Stimulated activated CD8-positive, alpha-beta memory T cell treated with anti-CD3 and anti-CD28 coated beads, Interleukin-12 subunit alpha, Interleukin-12 subunit beta, amount 100 ng/mL, for 24 hours (primary cell): ENCODE results near the gene ARPC1B.
"Not testable (repeated sequence)": the region's sequence is repeated elsewhere in the genome, so short reads cannot be mapped to it uniquely, and the experiment has no call there.

Experiments used
- DNase-seq: peaks from one replicate; pipeline ENCODE4 v3.0.0-alpha.2; 2020; ENCODE audit errors: extremely low read depth

ARPC1B gene

DNA sequence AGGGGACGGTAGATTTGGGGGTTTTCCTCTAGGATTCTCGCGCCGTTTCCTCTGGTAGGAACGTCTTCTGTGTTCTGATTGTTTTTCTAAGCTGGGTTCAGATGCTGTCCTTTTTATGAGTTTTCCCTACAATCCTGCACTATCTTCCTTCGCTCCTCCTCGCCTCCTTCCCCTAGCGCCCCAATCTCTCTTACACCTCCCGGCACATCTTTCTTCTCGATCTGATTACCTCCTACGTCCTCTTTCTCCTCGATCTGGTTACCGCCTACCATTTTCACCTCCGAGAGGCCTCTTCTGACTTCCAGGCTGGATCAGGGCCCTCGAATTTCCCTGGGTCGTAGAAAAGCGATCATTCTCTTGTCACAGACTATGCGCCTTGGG, 34.7 kb downstream of the ARPC1B start:
- DNase-seq, result no peak

- DNase-seq, result no peak
These were observed 35.3 kb downstream of the ARPC1B start for GRCh38 chr7:99409806-99410205.

DNA sequence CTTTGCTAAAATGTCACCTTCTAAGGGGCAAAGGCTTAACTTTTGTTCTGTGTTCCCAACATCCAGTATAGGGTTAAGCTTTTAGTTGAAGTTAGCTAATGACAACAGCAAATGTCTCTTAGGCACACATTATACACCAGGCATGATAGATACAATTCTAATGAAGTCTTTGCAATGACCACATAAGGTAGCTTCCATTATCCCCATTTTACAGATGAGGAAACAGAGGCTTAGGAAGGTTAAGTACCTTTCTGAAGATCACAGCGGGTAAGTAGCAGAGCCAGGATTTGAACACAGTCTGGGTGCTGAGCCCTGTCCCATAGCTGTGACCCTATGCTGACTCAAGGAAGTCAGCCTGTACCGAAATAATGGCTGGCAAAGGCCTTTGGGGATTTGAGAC, 36.1 kb downstream of the ARPC1B start:
- no peak for DNase-seq

- not testable (repeated sequence) for DNase-seq
These were observed 41.1 kb downstream of the ARPC1B start for GRCh38 chr7:99415513-99416127.

- no peak for DNase-seq
These were observed 43.7 kb downstream of the ARPC1B start for GRCh38 chr7:99418260-99418659.

DNA sequence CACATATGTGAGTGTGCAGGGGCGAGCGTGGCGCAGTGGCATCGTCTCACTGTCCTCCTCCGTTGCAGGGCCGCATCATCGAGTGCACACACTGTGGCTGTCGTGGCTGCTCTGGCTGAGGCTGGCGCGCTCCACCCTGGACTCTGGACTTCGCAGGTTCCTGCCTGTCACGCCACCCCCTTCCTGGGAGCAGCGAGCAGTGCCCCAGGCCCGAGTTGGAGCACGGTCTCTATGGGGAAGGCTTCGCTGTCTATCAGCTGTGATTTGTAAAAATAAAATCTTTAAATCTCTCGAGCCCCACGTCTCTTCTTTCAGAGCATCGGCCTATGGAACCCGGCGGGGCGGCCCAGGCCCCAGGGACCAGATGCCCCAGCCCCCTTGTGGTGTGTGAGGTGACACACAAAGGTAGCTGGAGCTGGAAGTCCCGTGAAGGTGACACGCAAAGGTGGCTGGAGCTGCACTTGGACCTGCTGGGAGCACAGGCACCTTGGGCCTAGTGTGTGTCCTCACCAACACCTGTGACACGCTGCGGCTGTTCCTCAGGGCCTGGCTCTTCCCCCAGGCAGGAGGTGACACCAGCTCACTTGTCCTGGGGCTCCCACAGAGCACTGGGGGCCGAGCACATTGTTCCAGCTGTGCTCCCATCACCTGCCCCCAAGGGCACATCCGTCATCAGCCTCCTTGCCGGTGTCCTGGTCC, 44.9 kb downstream of the ARPC1B start:
- DNase-seq, result no peak

GRCh38 chr7:99420213-99420612, 45.7 kb downstream of the ARPC1B start:
- DNase-seq, result no peak

GRCh38 chr7:99420986-99421385, 46.5 kb downstream of the ARPC1B start:
- DNase-seq, result no peak

- DNase-seq, result no peak
These were observed 47.7 kb downstream of the ARPC1B start for GRCh38 chr7:99422186-99422585.

GRCh38 chr7:99422625-99423024, 48.1 kb downstream of the ARPC1B start:
- DNase-seq, result no peak

- DNase-seq, result no peak
These were observed 50.6 kb downstream of the ARPC1B start for GRCh38 chr7:99424932-99425730.

DNA sequence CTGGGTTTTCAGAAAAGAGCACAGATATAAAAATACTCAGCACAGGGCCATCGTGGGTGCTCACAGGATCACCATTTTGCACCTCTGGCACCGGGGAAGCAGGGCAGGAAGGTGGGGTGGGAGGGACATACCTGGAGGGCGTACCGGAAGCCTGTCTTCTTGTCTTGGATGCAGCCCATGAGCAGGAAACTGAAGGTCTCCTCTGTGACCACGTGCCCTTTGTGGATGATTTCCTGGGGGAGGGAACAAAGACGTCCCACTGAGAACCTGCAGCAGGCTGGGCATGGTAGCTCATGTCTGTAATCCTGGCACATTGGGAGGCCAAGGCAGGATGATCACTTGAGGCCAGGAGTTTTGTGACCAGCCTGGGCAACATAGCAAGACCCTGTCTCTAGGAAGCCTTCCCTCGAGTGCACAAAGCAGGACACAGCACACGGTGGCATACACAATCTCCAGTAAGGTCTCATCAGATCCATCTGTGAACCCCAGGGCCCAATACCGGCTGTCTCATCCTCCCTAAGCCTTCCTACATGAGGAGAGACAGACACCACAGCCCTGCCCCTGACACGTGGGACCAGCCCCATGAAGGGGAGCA, 54.5 kb downstream of the ARPC1B start:
- DNase-seq, result no peak

- no peak for DNase-seq
These were observed 55.2 kb downstream of the ARPC1B start for GRCh38 chr7:99429756-99430155.

DNA sequence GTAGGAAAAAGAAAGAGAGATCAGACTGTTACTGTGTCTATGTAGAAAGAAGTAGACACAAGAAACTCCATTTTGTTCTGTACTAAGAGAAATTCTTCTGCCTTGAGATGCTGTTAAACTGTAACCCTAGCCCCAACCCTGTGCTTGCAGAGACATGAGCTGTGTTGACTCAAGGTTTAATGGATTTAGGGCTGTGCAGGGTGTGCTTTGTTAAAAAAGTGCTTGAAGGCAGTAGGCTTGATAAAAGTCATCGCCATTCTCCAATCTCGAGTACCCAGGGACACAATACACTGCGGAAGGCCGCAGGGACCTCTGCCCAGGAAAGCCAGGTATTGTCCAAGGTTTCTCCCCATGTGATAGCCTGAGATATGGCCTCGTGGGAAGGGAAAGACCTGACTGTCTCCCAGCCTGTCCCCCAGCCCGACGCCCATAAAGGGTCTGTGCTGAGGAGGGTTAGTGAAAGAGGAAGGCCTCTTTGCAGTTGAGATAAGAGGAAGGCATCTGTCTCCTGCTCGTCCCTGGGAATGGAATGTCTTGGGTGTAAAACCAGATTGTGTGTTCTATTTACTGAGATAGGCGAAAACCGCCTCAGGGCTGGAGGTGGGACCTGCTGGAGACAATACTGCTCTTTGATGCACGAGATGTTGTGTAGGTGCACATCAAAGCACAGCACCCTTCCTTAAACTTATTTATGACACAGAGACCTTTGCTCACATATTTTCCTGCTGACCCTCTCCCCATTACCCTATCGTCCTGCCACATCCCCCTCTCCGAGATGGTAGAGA, 57.4 kb downstream of the ARPC1B start:
- DNase-seq, result not testable (repeated sequence)

DNA sequence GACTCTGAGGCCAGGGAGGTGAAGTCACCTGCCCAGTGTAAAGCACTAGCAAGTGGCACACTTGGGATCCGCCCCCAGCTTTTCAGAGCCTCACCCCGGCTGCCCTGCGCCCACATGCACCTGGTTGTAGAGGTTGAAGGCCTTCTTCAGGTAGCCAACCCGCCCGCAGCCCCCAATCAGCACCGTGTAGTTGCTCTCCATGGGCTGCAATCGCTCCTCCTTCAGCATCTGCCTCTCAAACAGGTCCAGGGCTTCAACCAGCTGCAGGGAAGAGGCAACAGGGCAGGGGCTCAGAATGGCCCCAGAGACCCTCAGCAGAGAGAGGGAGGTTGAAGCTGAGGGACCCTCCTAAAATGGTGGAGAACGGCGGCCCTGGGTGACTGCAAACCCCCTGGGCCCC, 58.6 kb downstream of the ARPC1B start:
- DNase-seq, result no peak

DNA sequence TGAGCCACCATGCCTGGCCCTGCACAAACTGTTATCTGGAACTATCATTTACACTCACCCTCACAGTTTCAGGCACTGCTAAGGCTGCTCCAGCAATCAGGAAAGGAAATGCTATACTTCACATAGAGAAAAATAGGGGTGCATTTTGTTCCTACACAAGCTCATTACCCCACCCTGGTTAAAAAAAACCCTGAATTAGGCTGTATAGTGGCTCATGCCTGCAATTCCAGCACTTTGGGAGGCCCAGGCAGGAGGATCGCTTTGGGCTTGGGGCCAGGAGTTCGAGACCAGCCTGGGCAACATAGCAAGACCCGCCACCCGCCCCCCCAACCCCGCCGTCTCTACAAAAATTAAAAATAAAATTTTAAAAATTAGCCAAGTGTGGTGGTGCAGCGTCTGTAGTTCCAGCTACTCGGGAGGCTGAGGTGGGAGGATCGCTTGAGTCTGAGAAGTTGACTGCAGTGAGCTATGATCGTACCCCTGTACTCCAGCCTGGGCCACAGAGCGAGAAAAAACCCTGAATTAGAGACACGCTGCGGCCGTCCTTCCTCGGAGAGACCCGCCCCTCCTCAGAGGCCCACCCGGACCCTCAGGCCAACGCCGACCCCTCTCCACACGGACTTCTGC, 63.5 kb downstream of the ARPC1B start:
- no peak for DNase-seq

DNA sequence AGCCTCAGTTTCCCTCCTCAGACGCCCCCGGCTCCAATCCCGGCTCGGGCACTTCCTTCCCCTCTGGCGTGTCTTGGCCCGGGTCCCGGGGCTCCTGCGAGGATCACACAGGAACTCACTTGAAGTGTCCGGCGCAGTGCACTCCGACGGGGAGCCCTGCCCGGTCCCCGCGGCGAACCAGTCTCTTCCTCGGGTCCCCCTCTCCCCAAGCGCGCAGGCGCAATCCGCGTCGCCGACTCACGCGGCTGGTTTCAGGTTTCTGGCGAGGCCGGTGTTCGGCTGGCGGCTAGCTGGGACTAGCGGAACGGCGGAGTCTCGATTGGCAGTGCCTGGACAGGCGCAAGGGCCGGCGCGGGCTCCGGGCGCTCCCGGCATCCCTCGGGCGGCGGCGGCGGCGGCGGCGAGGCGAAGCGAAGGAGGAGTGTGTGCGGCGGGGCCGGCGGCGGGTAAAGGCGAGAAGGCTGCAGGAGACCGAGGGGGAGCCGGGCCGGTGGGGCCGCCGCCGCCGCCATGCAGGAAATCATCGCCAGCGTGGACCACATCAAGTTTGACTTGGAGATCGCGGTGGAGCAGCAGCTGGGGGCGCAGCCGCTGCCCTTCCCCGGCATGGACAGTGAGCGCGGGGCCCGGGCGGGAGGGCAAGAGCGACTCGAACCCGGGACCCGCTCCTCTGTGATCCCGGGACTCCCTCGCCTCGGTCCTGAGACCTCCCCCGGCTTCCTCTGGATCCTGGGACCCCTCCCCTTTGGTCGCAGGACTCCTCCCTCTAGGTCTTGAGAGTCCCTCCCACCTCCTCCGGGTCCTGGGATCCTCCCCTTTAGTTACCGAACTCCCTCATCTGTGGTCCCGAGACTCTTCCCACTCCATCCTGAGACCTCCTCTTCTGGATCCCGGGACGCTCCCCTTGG, 64.3 kb downstream of the ARPC1B start, which contains the start of the genes CPSF4 and PTCD1:
Gene CPSF4, plus strand, starts transcription at position 371 of the 908 bp plus-strand sequence. Its CDS starts 140 bp downstream, at position 511.
Gene PTCD1, minus strand, starts transcription at position 226 of the 908 bp plus-strand sequence. CDS start 3,556 bp downstream, outside the sequence.
- peak; percentile 85 for DNase-seq

DNA sequence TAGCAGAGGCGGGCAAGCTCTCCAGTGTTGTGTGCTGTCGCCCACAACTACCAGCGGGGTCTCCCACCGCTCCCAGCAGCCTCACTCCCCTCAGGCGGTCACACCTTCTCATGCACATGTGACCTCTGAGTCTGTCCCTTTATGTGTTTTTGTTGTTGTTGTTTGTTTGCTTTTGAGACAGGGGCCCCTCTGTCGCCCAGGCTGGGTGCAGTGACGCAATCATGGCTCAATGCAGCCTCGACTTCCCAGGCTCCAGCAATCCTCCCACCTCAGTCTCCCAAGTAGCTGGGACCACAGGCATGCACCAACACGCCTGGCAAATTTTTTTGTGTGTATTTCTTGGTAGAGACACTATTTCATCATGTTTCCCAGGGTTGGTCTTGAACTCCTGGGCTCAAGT, 65.7 kb downstream of the ARPC1B start:
- DNase-seq, result no peak
